Spinal cord (tissue), 10 donors: Measurements from ENCODE around the gene NAXD. TPM values are rescaled to one million over a fixed set of nuclear protein-coding genes. Genes with fewer than 3 reads are reported as not detected.
"Not testable (repeated sequence)": the region's sequence is repeated elsewhere in the genome, so short reads cannot be mapped to it uniquely, and the experiment has no call there.

ENCODE experiments used
- DNase-seq, 6 donors: peaks; one replicate each; pipeline versions ENCODE4 v3.0.0 to v3.0.0-alpha.2; 2013 to 2015; ENCODE audit warnings: low spot score in 6 of 6, low read depth in 4 of 6
- H3K27ac ChIP-seq: one replicate; pipeline ENCODE4 v1.5.1; 2013; ENCODE audit warnings: low read depth, low read length, control low read depth
- H3K27me3 ChIP-seq: one replicate; pipeline ENCODE4 v1.6.1; 2013; ENCODE audit warnings: low read length; ENCODE audit not compliant: control insufficient read depth, insufficient read depth
- H3K36me3 ChIP-seq: one replicate; pipeline ENCODE4 v1.6.1; 2013; ENCODE audit warnings: low read length; ENCODE audit not compliant: control insufficient read depth, insufficient read depth
- H3K4me1 ChIP-seq: one replicate; pipeline ENCODE4 v1.6.1; 2013; ENCODE audit warnings: low read length; ENCODE audit not compliant: control insufficient read depth, insufficient read depth
- H3K4me3 ChIP-seq: one replicate; pipeline ENCODE4 v1.5.1; 2013; ENCODE audit warnings: low read depth, low read length, control low read depth
- H3K9me3 ChIP-seq: one replicate; pipeline ENCODE4 v1.6.1; 2013; ENCODE audit warnings: low read length; ENCODE audit not compliant: control insufficient read depth, insufficient read depth
- WGBS: methylation state at CpG from one replicate; pipeline ENCODE4 v1.1.5; 2013; ENCODE audit warnings: missing lambda C conversion rate; ENCODE audit not compliant: insufficient coverage; 5-methylcytosine and 5-hydroxymethylcytosine counted together
- polyA plus RNA-seq, 2 donors: library from polyadenylated mRNA; unstranded; fragments of 120-200 nt; gene quantifications; one replicate each; pipeline ENCODE4 v1.2.1, GENCODE V29; 2013; ENCODE audit not compliant: insufficient read length in 2 of 2
- total RNA-seq, 2 donors: library from RNA; depleted of rRNA in 1 of 2; stranded (reverse); fragments of 120-200 nt in 1 of 2; fragments of >200 nt in 1 of 2; gene quantifications; one replicate each; pipeline versions ENCODE4 v1.2.3 to v1.2.4, GENCODE V29; 2013 to 2014
- donor health status: healthy.

NAXD gene
- total and polyA plus RNA-seq, 4 donors = 28.1 to 64.9 (median 46.9) TPM

DNA sequence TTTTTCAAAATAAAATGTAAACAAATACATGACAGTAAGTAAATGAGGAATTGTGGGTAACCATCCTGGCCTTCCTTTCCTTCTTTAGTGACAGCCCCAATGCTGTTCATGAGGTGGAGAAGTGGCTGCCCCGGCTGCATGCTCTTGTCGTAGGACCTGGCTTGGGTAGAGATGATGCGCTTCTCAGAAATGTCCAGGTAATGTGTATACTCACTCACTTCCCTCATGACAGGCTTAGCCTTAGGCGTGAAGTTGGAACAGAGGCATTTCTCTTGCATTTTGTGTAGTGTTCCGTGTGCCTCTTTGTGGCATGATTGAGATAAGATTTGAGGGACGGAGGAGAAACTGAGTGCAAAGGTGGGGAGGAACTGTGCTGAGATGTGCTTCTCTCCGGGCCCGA lies 12.0 kb downstream of the NAXD start:
- Histone ChIP-seq H3K9me3 (no peaks in the 10 kb centered on the region), H3K4me3 (no peak overlapping the region), H3K4me1 (peaks cover 3% of the 10 kb centered on the region), H3K36me3 (peaks cover 52% of the 10 kb centered on the region), H3K27me3 (no peaks in the 10 kb centered on the region), H3K27ac (no peak overlapping the region)
- 97% methylated on average over 7 of the region's 8 CpGs for WGBS
- no peak for DNase-seq

DNA sequence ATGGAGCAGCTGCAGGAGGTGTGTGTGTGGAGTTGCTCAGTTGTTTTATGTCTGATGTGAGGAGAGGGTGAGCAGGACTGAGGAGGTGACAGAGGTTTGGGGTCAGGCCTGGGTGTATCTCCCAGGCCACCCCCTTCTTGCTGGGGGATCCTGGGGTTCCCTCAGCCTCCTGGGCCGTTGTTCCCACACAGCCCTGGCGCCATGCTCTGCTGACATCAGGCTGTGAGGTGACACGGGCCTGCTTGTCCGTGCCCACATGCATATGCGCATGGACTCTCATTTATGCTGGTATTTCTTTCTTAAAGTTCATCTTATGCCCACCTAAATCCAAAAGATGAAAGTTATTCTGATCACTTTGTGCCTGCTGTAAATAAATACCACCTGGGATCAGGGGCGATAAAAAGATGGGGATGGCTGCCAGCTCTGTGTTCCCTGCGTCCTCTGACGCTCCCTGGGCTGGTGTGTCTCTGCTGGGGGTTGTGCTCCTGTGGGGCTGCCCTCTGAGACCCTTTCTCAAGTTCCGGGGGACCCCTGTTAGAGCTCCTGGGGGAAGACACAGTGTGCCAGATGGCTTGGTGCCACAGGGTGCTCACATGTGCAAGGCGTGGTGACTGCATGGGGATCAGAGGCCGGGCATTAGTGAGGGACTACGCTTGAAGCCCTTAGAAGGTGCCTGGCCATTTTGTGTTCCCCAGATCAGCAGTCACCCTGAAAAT lies 12.6 kb downstream of the NAXD start:
- H3K27me3 ChIP-seq = no peaks in the 10 kb centered on the region
- WGBS = 90% methylated on average over 12 of the region's 12 CpGs
- no peak overlapping the region for H3K27ac ChIP-seq
- H3K36me3 ChIP-seq = peaks cover 48% of the 10 kb centered on the region
- no peak for DNase-seq
- H3K9me3 ChIP-seq = no peaks in the 10 kb centered on the region
- H3K4me1 ChIP-seq = peaks cover 3% of the 10 kb centered on the region
- no peak overlapping the region for H3K4me3 ChIP-seq

- H3K4me1 ChIP-seq = peaks cover 3% of the 10 kb centered on the region
- H3K4me3 ChIP-seq = no peak overlapping the region
- no peaks in the 10 kb centered on the region for H3K27me3 ChIP-seq
- peaks cover 43% of the 10 kb centered on the region for H3K36me3 ChIP-seq
- H3K27ac ChIP-seq = no peak overlapping the region
- DNase-seq = no peak
- WGBS = 91% methylated on average over 12 of the region's 13 CpGs
- no peaks in the 10 kb centered on the region for H3K9me3 ChIP-seq
Observed at GRCh38 chr13:110628477-110628793, 13.1 kb downstream of the NAXD start.

- peaks cover 43% of the 10 kb centered on the region for H3K36me3 ChIP-seq
- H3K4me1 ChIP-seq = peaks cover 3% of the 10 kb centered on the region
- no peaks in the 10 kb centered on the region for H3K27me3 ChIP-seq
- WGBS = 93% methylated on average over 13 of the region's 19 CpGs
- H3K27ac ChIP-seq = no peak overlapping the region
- no peaks in the 10 kb centered on the region for H3K9me3 ChIP-seq
- no peak for DNase-seq
- H3K4me3 ChIP-seq = no peak overlapping the region
Observed at GRCh38 chr13:110628952-110629701, 13.8 kb downstream of the NAXD start.

DNA sequence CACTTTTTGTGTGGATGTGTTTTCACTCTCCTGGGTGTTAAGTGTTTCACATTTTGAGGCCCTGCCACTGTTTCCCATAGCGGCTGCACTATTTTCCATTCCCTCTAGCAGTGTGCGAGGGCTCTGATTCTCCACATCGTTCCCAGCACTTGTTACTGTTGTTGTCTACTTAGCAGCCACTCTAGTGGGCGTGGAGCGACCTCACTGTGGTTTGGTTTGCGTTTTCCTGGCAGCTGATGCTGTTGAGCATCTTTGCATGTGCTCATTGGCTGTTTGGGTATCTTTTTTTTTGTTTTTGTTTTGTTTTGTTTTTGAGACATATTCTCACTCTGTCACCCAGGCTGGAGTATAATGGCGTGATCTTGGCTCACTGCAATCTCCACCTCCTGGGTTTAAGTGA lies 14.4 kb downstream of the NAXD start:
- no peak for DNase-seq
- H3K27me3 ChIP-seq = no peaks in the 10 kb centered on the region
- WGBS = 94% methylated on average over 3 of the region's 7 CpGs
- no peak overlapping the region for H3K4me3 ChIP-seq
- peaks cover 3% of the 10 kb centered on the region for H3K4me1 ChIP-seq
- H3K36me3 ChIP-seq = peaks cover 44% of the 10 kb centered on the region
- H3K27ac ChIP-seq = no peak overlapping the region
- H3K9me3 ChIP-seq = no peaks in the 10 kb centered on the region

DNA sequence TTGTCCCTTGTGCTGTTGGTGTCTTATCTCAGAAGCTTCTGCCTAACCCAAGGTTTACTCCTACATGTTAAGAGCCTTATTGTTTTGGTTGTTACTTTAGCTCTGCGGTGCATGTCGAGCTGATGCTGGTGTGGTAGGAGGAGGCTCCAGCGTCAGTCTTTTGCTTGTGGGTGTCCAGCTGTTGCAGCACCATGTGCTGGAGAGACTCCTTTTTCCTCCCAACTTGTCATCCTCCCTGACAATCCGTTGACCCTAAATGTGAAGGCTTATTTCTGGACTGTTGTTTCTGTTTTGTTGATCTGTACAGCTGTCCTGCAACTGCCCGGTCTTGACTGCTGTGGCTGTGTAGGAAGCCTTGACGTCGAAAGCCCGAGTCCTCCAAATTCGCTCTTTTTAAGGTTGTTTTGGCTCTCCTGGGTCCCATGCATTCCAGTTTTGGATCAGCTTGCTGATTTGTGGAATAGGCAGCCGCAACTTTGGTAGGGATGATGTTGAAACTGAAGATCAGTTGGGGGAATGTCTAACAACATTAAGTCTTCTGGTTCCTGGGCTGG lies 15.3 kb downstream of the NAXD start:
- Histone ChIP-seq H3K9me3 (no peaks in the 10 kb centered on the region), H3K27ac (no peak overlapping the region), H3K4me1 (peaks cover 1% of the 10 kb centered on the region), H3K36me3 (peaks cover 44% of the 10 kb centered on the region), H3K4me3 (no peak overlapping the region), H3K27me3 (no peaks in the 10 kb centered on the region)
- no peak for DNase-seq
- 91% methylated on average over 7 of the region's 10 CpGs for WGBS

DNA sequence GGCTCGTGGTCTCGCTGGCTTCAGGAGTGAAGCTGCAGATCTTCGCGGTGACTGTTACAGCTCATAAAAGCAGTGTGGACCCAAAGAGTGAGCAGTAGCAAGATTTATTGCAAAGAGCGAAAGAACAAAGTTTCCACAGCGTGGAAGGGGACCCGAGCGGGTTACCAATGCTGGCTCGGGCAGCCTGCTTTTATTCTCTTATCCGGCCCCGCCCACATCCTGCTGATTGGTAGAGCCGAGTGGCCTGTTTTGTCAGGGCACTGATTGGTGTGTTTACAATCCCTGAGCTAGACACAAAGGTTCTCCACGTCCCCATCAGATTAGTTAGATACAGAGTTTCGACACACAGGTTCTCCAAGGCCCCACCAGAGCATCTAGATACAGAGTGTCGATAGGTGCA lies 16.9 kb downstream of the NAXD start:
- H3K4me1 ChIP-seq, DNase-seq, H3K27ac ChIP-seq, H3K4me3 ChIP-seq, H3K27me3 ChIP-seq, H3K9me3 ChIP-seq: not testable (repeated sequence)
- peaks cover 51% of the 10 kb centered on the region for H3K36me3 ChIP-seq
- 88% methylated on average over 8 of the region's 15 CpGs for WGBS

DNA sequence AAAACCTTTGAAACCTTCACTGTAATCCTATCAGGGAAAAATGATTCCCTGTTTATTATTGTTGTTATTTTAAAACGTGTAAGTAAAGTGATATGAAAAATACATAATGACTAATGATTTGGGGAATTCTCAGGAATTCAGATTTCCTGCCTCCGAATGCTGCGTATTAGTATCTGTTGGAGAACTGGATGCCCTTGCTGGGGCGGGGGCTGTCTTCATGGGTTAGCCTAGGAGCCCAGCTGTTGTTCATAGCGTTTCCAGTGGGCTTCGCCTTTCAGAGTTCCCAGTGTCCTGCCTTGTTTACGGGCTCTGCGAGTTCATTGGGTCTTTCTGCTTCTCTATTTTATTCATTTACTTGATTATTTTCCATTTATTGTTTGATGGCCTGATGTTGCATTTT lies 18.4 kb downstream of the NAXD start:
- WGBS = 88% methylated on average over 4 of the region's 8 CpGs
- H3K27ac ChIP-seq = no peak overlapping the region
- no peak overlapping the region for H3K4me3 ChIP-seq
- no peaks in the 10 kb centered on the region for H3K27me3 ChIP-seq
- DNase-seq = no peak
- H3K4me1 ChIP-seq = peaks cover 9% of the 10 kb centered on the region
- H3K36me3 ChIP-seq = peaks cover 49% of the 10 kb centered on the region
- H3K9me3 ChIP-seq = no peaks in the 10 kb centered on the region

DNA sequence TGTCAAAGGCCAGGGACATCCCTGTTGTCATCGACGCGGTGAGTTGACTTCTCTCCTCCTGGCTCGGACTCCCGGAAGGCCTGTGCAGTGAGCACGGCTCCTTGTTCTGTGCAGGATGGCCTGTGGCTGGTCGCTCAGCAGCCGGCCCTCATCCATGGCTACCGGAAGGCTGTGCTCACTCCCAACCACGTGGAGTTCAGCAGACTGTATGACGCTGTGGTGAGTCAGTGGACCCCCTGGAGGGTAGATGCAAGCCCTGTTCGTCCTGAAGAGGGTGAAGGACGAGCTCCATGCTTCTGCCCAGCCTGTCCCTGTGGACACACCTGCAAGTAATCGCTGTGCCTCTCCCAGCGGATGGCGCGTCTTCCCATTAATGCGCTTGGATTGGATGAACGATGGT lies 19.2 kb downstream of the NAXD start:
- no peaks in the 10 kb centered on the region for H3K9me3 ChIP-seq
- WGBS = 95% methylated on average over 19 of the region's 19 CpGs
- no peak overlapping the region for H3K27ac ChIP-seq
- DNase-seq = no peak
- H3K36me3 ChIP-seq = peaks cover 55% of the 10 kb centered on the region
- H3K4me3 ChIP-seq = no peak overlapping the region
- H3K27me3 ChIP-seq = no peaks in the 10 kb centered on the region
- peaks cover 9% of the 10 kb centered on the region for H3K4me1 ChIP-seq
